DND-41 (cell line): Measurements from ENCODE around the gene NYNRIN.

ENCODE experiments used
- ATAC-seq: fragments of 200-7000 bp; cut with Tn5 transposase; 3 replicates; pipeline ENCODE4 v1.9.1; 2021; ENCODE audit warnings: low read depth; ENCODE audit not compliant: insufficient read depth
- DNase-seq: peaks from one replicate; pipeline ENCODE4 v3.0.0-alpha.2; 2020
- H2AFZ ChIP-seq: 2 replicates; pipeline ENCODE4 v1.6.0; 2012; ENCODE audit warnings: low read depth, low read length
- H3K27ac ChIP-seq: 2 replicates; pipeline ENCODE4 v1.5.1; 2012; ENCODE audit warnings: low read length, inconsistent platforms
- H3K27me3 ChIP-seq: fragments of 200-600 bp; sonication (generic); 2 replicates; pipeline ENCODE4 v1.6.0; 2012; ENCODE audit warnings: low read length, mild to moderate bottlenecking, inconsistent platforms; ENCODE audit not compliant: insufficient read depth, poor library complexity
- H3K36me3 ChIP-seq: 2 replicates; pipeline ENCODE4 v1.5.1; 2012; ENCODE audit warnings: low read length, inconsistent platforms; ENCODE audit not compliant: insufficient read depth
- H3K4me1 ChIP-seq: 2 replicates; pipeline ENCODE4 v1.5.1; 2012; ENCODE audit warnings: mild to moderate bottlenecking, low read length; ENCODE audit not compliant: insufficient read depth
- H3K4me2 ChIP-seq: 2 replicates; pipeline ENCODE4 v1.6.0; 2012; ENCODE audit warnings: mild to moderate bottlenecking, moderate library complexity, low read length, inconsistent platforms; ENCODE audit not compliant: insufficient read depth
- H3K4me3 ChIP-seq, 2 experiments: fragments of 200-600 bp in 1 of 2; shearing (Covaris generic) in 1 of 2; 2 replicates each; pipeline ENCODE4 v1.5.1; 2012 to 2016; ENCODE audit warnings: inconsistent platforms in 2 of 2, low read length in 2 of 2, mild to moderate bottlenecking in 2 of 2, low read depth in 1 of 2, moderate library complexity in 1 of 2
- H3K79me2 ChIP-seq: 2 replicates; pipeline ENCODE4 v1.6.0; 2012; ENCODE audit warnings: low read length, inconsistent platforms; ENCODE audit not compliant: insufficient read depth
- H3K9ac ChIP-seq: 2 replicates; pipeline ENCODE4 v1.6.0; 2012; ENCODE audit warnings: low read depth, mild to moderate bottlenecking, inconsistent platforms, low read length, moderate library complexity
- H3K9me3 ChIP-seq: 2 replicates; pipeline ENCODE4 v1.5.1; 2012; ENCODE audit warnings: low read length, moderate library complexity, mild to moderate bottlenecking, inconsistent platforms; ENCODE audit not compliant: insufficient read depth, severe bottlenecking
- H4K20me1 ChIP-seq: 2 replicates; pipeline ENCODE4 v1.6.0; 2012; ENCODE audit warnings: low read length; ENCODE audit not compliant: insufficient read depth
- CTCF ChIP-seq: IDR thresholded peaks from 2 replicates; pipeline ENCODE4 v1.5.1; 2012; ENCODE audit warnings: borderline replicate concordance, low read length, moderate library complexity, mild to moderate bottlenecking; ENCODE audit not compliant: poor library complexity, severe bottlenecking; ENCODE audit errors: extremely low read depth
- EZH2 ChIP-seq: IDR thresholded peaks from 3 replicates; pipeline ENCODE4 v1.6.1; 2012; ENCODE audit warnings: borderline replicate concordance, low read depth, mild to moderate bottlenecking, moderate library complexity, low read length, inconsistent platforms; ENCODE audit not compliant: severe bottlenecking

Gene NYNRIN

GRCh38 chr14:24399999-24400718 is 1.4 kb downstream of the NYNRIN start:
- Histone ChIP-seq H3K4me3 (no peak overlapping the region), H3K27me3 (peaks cover 64% of the 10 kb centered on the region), H3K9ac (no peak overlapping the region), H3K79me2 (no peaks in the 10 kb centered on the region), H3K27ac (no peak overlapping the region), H4K20me1 (no peaks in the 10 kb centered on the region), H3K4me1 (no peaks in the 10 kb centered on the region), H3K9me3 (no peaks in the 10 kb centered on the region), H3K36me3 (no peaks in the 10 kb centered on the region), H3K4me2 (no peak overlapping the region), H2AFZ (no peak overlapping the region)
- DNase-seq, result no peak
- ATAC-seq, result no peak
- TF ChIP-seq EZH2, result no peak
- TF ChIP-seq CTCF, result no peak

- Histone ChIP-seq H3K9ac (no peak overlapping the region), H3K4me1 (no peaks in the 10 kb centered on the region), H2AFZ (no peak overlapping the region), H3K4me3 (no peak overlapping the region), H3K9me3 (no peaks in the 10 kb centered on the region), H3K4me2 (no peak overlapping the region), H3K27ac (no peak overlapping the region), H3K36me3 (no peaks in the 10 kb centered on the region), H3K27me3 (peaks cover 53% of the 10 kb centered on the region), H3K79me2 (no peaks in the 10 kb centered on the region), H4K20me1 (no peaks in the 10 kb centered on the region)
- no peak for DNase-seq
- ATAC-seq, result no peak; the same call in 2 of the 3 replicates
- TF ChIP-seq EZH2 (no peak), CTCF (no peak)
These were observed 3.3 kb downstream of the NYNRIN start for GRCh38 chr14:24401810-24402702.

GRCh38 chr14:24403294-24403998 is 4.6 kb downstream of the NYNRIN start:
- no peak overlapping the region for H3K9ac ChIP-seq
- DNase-seq (no peak), ATAC-seq (no peak)
- no peak overlapping the region for H3K4me2 ChIP-seq
- no peaks in the 10 kb centered on the region for H3K9me3 ChIP-seq
- no peak overlapping the region for H3K4me3 ChIP-seq
- H3K27me3 ChIP-seq, result peaks cover 44% of the 10 kb centered on the region
- H3K27ac ChIP-seq, result no peak overlapping the region
- no peaks in the 10 kb centered on the region for H3K79me2 ChIP-seq
- H4K20me1 ChIP-seq, result no peaks in the 10 kb centered on the region
- no peak for TF ChIP-seq CTCF
- no peak for TF ChIP-seq EZH2
- no peaks in the 10 kb centered on the region for H3K36me3 ChIP-seq
- no peaks in the 10 kb centered on the region for H3K4me1 ChIP-seq
- H2AFZ ChIP-seq, result no peak overlapping the region
